Measurements from ENCODE around the gene LCK. TPM values are rescaled to one million over a fixed set of nuclear protein-coding genes. Genes with fewer than 3 reads are reported as not detected.

The LCK gene
- total and polyA plus RNA-seq, 4 donors: 2.4 to 8.9 (median 4.3) TPM

DNA sequence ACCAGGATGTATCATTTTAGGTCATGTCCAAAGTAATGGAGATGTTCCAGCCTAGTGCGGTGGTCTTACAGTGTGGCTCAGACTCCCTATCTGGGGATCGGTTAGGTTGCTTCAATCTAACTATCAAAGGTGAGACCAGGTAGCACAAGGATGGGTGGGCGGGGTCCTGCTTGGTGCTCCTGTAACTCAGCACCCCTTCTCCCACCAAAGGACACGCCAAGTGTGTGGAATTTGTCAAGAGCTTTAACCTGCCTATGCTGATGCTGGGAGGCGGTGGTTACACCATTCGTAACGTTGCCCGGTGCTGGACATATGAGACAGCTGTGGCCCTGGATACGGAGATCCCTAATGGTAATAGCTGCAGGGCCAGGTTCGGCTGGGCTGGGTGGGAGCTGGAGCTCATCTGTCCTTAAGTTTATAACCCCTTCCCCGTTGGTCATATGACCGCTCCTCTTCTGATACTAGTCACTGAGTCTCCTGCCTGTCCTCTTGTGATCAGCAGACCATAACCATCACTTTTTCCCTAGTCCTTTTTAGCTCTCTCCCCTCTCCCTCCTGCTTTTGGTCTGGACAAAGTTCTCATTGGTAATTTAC lies 79.6 kb downstream of the LCK start:
- Histone ChIP-seq H3K9me3 (ENCODE audit: control insufficient read depth in 4 of 4, insufficient read depth in 3 of 4, low read length in 3 of 4) (no peaks in the 10 kb centered on the region), H3K27me3 (ENCODE audit: control insufficient read depth in 3 of 3, insufficient read depth in 3 of 3, low read length in 2 of 3) (no peaks in the 10 kb centered on the region), H3K27ac (ENCODE audit: low read depth in 1 of 2, low read length in 1 of 2) (no peak overlapping the region), H3K9ac (ENCODE audit: insufficient read depth in 1 of 2, low read length in 2 of 2) (no peak overlapping the region), H3K4me3 (no peak overlapping the region), H3K4me1 (ENCODE audit: control insufficient read depth in 5 of 5, insufficient read depth in 5 of 5, low read length in 5 of 5) (peaks cover 0 to 18% (median 6%) of the 10 kb centered on the region in 5 donors), H3K36me3 (ENCODE audit: control insufficient read depth in 4 of 4, insufficient read depth in 4 of 4, low read length in 4 of 4) (peaks cover 36 to 52% (median 42%) of the 10 kb centered on the region in 4 donors)
- DNase-seq (no peak), ATAC-seq (ENCODE audit: insufficient read depth, low FRiP score) (no peak)
- 93 to 95% methylated on average over 12 of the region's 12 CpGs for WGBS, 2 donors
- TF ChIP-seq, protein P1, sequence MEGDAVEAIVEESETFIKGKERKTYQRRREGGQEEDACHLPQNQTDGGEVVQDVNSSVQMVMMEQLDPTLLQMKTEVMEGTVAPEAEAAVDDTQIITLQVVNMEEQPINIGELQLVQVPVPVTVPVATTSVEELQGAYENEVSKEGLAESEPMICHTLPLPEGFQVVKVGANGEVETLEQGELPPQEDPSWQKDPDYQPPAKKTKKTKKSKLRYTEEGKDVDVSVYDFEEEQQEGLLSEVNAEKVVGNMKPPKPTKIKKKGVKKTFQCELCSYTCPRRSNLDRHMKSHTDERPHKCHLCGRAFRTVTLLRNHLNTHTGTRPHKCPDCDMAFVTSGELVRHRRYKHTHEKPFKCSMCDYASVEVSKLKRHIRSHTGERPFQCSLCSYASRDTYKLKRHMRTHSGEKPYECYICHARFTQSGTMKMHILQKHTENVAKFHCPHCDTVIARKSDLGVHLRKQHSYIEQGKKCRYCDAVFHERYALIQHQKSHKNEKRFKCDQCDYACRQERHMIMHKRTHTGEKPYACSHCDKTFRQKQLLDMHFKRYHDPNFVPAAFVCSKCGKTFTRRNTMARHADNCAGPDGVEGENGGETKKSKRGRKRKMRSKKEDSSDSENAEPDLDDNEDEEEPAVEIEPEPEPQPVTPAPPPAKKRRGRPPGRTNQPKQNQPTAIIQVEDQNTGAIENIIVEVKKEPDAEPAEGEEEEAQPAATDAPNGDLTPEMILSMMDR (IDR thresholded peaks at IDR 0.05; ENCODE audit: control extremely low read depth, extremely low read depth): no peak

DNA sequence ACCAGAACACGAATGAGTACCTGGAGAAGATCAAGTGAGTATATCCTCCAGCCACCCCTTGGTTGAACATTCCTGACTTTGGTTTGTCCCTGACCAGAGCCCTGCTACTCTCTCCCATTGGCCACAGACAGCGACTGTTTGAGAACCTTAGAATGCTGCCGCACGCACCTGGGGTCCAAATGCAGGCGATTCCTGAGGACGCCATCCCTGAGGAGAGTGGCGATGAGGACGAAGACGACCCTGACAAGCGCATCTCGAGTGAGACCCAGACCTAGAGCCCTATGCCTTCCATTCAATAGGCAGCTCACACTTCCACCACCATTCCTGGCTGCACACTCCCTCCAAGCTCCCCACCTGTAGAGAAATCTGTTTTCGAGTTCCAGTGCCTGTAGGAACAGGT lies 80.5 kb downstream of the LCK start:
- no peak overlapping the region for H3K27ac ChIP-seq (ENCODE audit: low read depth in 1 of 2, low read length in 1 of 2)
- ATAC-seq (ENCODE audit: insufficient read depth, low FRiP score) (no peak), DNase-seq (no peak)
- H3K9ac ChIP-seq (ENCODE audit: insufficient read depth in 1 of 2, low read length in 2 of 2): no peak overlapping the region
- peaks cover 36 to 52% (median 41%) of the 10 kb centered on the region in 4 donors for H3K36me3 ChIP-seq (ENCODE audit: control insufficient read depth in 4 of 4, insufficient read depth in 4 of 4, low read length in 4 of 4)
- TF ChIP-seq, protein P1 (IDR thresholded peaks at IDR 0.05; ENCODE audit: control extremely low read depth, extremely low read depth): no peak
- WGBS, 2 donors: 91 to 93% methylated on average over 12 of the region's 12 CpGs
- no peaks in the 10 kb centered on the region for H3K27me3 ChIP-seq (ENCODE audit: control insufficient read depth in 3 of 3, insufficient read depth in 3 of 3, low read length in 2 of 3)
- H3K4me1 ChIP-seq (ENCODE audit: control insufficient read depth in 5 of 5, insufficient read depth in 5 of 5, low read length in 5 of 5): peaks cover 0 to 18% (median 10%) of the 10 kb centered on the region in 5 donors
- H3K4me3 ChIP-seq: no peak overlapping the region
- no peaks in the 10 kb centered on the region for H3K9me3 ChIP-seq (ENCODE audit: control insufficient read depth in 4 of 4, insufficient read depth in 3 of 4, low read length in 3 of 4)

DNA sequence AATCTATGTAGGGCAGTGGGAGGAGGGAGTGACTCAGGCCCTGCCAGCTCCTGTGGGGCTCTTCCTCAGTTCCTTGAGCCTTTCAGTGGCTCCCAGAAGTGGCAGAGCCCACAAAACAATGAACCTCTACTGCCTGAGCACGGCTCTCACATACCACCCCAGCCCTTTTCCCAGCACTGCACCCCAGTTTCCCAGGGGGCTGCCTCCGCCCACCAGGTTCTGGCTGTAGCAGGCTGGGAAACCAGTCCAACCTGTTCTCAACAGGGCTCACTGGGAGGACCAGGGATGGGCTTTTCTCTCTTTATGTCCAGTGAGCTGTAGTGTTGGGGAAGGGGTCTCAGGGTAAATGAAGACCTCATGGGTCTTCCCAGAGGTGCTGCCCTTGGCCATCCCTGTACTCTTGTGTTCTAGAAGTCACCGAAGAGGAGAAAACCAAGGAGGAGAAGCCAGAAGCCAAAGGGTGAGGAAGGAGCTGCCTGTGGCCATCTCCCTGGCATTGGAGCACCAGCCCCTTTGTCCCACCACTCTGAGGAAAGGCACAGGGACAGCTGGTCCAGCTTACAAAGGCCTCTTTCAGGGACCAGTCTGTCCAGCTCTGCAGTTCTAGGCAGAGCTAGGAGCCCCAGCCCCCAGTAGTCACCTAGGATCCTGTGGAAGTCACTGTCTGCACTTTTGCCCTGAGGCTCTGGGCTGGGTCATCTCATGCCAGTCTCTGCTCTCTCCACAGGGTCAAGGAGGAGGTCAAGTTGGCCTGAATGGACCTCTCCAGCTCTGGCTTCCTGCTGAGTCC lies 81.4 kb downstream of the LCK start:
- Histone ChIP-seq H3K9me3 (ENCODE audit: control insufficient read depth in 4 of 4, insufficient read depth in 3 of 4, low read length in 3 of 4) (no peaks in the 10 kb centered on the region), H3K9ac (ENCODE audit: insufficient read depth in 1 of 2, low read length in 2 of 2) (no peak overlapping the region), H3K4me3 (no peak overlapping the region), H3K27ac (ENCODE audit: low read depth in 1 of 2, low read length in 1 of 2) (peak overlapping the region in 1 of 2 donors; percentile 0), H3K36me3 (ENCODE audit: control insufficient read depth in 4 of 4, insufficient read depth in 4 of 4, low read length in 4 of 4) (peaks cover 27 to 44% (median 36%) of the 10 kb centered on the region in 4 donors), H3K27me3 (ENCODE audit: control insufficient read depth in 3 of 3, insufficient read depth in 3 of 3, low read length in 2 of 3) (no peaks in the 10 kb centered on the region), H3K4me1 (ENCODE audit: control insufficient read depth in 5 of 5, insufficient read depth in 5 of 5, low read length in 5 of 5) (peaks cover 0 to 23% (median 14%) of the 10 kb centered on the region in 5 donors)
- 84 to 85% methylated on average over 3 of the region's 3 CpGs for WGBS, 2 donors
- DNase-seq: peak; percentile 17 to 57 (median 31)
- ATAC-seq (ENCODE audit: insufficient read depth, low FRiP score): no peak
- TF ChIP-seq, protein P1 (IDR thresholded peaks at IDR 0.05; ENCODE audit: control extremely low read depth, extremely low read depth): no peak
